HEK293 (cell line): Measurements from ENCODE around the gene TUT1.
A peak's percentile ranks its signal among the peaks of the same experiment; 100 is the strongest.

Experiments
- GLIS1 ChIP-seq: fragments of 450-650 bp; formaldehyde crosslinking; IDR thresholded peaks from 2 replicates; pipeline ENCODE4 v1.5.1; 2016; ENCODE audit warnings: missing biosample characterization, missing genetic modification characterization
- HOXC10 ChIP-seq: sonication (generic); formaldehyde crosslinking; IDR thresholded peaks from 2 replicates; pipeline ENCODE4 v1.8.1; 2023; ENCODE audit warnings: mild to moderate bottlenecking, missing genetic modification reagents
- KLF7 ChIP-seq: fragments of 450-650 bp; formaldehyde crosslinking; IDR thresholded peaks from 2 replicates; pipeline ENCODE4 v1.5.1; 2016; ENCODE audit warnings: missing biosample characterization, missing genetic modification characterization, borderline replicate concordance
- KLF8 ChIP-seq: fragments of 450-650 bp; formaldehyde crosslinking; IDR thresholded peaks from 2 replicates; pipeline ENCODE4 v1.5.1; 2016; ENCODE audit warnings: missing biosample characterization, missing genetic modification characterization
- MEIS1 ChIP-seq: sonication (generic); formaldehyde crosslinking; IDR thresholded peaks from 2 replicates; pipeline ENCODE4 v1.8.1; 2022; ENCODE audit warnings: missing genetic modification reagents, mild to moderate bottlenecking, borderline replicate concordance
- ZBTB8A ChIP-seq: fragments of 450-650 bp; formaldehyde crosslinking; IDR thresholded peaks from 2 replicates; pipeline ENCODE4 v1.5.1; 2016; ENCODE audit warnings: missing biosample characterization, missing genetic modification characterization
- ZNF112 ChIP-seq: fragments of 450-650 bp; formaldehyde crosslinking; IDR thresholded peaks from 2 replicates; pipeline ENCODE4 v1.5.0; 2017; ENCODE audit warnings: missing biosample characterization, missing genetic modification characterization
- ZNF138 ChIP-seq: fragments of 450-650 bp; formaldehyde crosslinking; IDR thresholded peaks from 2 replicates; pipeline ENCODE4 v1.5.1; 2016; ENCODE audit warnings: missing biosample characterization, missing genetic modification characterization, borderline replicate concordance
- ZNF140 ChIP-seq: fragments of 450-650 bp; formaldehyde crosslinking; IDR thresholded peaks from 2 replicates; pipeline ENCODE4 v1.5.1; 2016; ENCODE audit warnings: missing biosample characterization, missing genetic modification characterization
- ZNF155 ChIP-seq: fragments of 450-650 bp; formaldehyde crosslinking; IDR thresholded peaks from 2 replicates; pipeline ENCODE4 v1.5.1; 2016; ENCODE audit warnings: missing biosample characterization, missing genetic modification characterization
- ZNF239 ChIP-seq: fragments of 450-650 bp; formaldehyde crosslinking; IDR thresholded peaks from 2 replicates; pipeline ENCODE4 v1.5.1; 2016; ENCODE audit warnings: missing biosample characterization, missing genetic modification characterization
- ZNF248 ChIP-seq: fragments of 450-650 bp; formaldehyde crosslinking; IDR thresholded peaks from 2 replicates; pipeline ENCODE4 v1.5.1; 2017; ENCODE audit warnings: missing biosample characterization, missing genetic modification characterization
- ZNF292 ChIP-seq: fragments of 450-650 bp; formaldehyde crosslinking; IDR thresholded peaks from 2 replicates; pipeline ENCODE4 v1.5.1; 2016; ENCODE audit warnings: low read depth, missing biosample characterization, missing genetic modification characterization, borderline replicate concordance
- ZNF311 ChIP-seq: fragments of 450-650 bp; formaldehyde crosslinking; IDR thresholded peaks from 2 replicates; pipeline ENCODE4 v1.5.1; 2017; ENCODE audit warnings: missing biosample characterization, missing genetic modification characterization, borderline replicate concordance
- ZNF394 ChIP-seq: fragments of 450-650 bp; formaldehyde crosslinking; IDR thresholded peaks from 2 replicates; pipeline ENCODE4 v1.5.1; 2016; ENCODE audit warnings: missing biosample characterization, missing genetic modification characterization, mild to moderate bottlenecking, moderate library complexity, borderline replicate concordance
- ZNF433 ChIP-seq: fragments of 450-650 bp; formaldehyde crosslinking; IDR thresholded peaks from 2 replicates; pipeline ENCODE4 v1.5.1; 2016; ENCODE audit warnings: missing biosample characterization, missing genetic modification characterization, low read depth
- ZNF501 ChIP-seq: fragments of 450-650 bp; formaldehyde crosslinking; IDR thresholded peaks from 2 replicates; pipeline ENCODE4 v1.5.1; 2016; ENCODE audit warnings: missing biosample characterization, missing genetic modification characterization
- ZNF521 ChIP-seq: fragments of 450-650 bp; formaldehyde crosslinking; IDR thresholded peaks from 2 replicates; pipeline ENCODE4 v1.5.1; 2017; ENCODE audit warnings: missing biosample characterization, mild to moderate bottlenecking, missing genetic modification characterization
- ZNF530 ChIP-seq: fragments of 450-650 bp; formaldehyde crosslinking; IDR thresholded peaks from 2 replicates; pipeline ENCODE4 v1.5.1; 2016; ENCODE audit warnings: low read depth, missing biosample characterization, missing genetic modification characterization
- ZNF610 ChIP-seq: fragments of 450-650 bp; formaldehyde crosslinking; IDR thresholded peaks from 2 replicates; pipeline ENCODE4 v1.5.1; 2016; ENCODE audit warnings: missing biosample characterization, missing genetic modification characterization, borderline replicate concordance
- TF ChIP-seq, protein P1 (sequence below): fragments of 450-650 bp; formaldehyde crosslinking; IDR thresholded peaks from 2 replicates; pipeline ENCODE4 v1.5.1; 2017; ENCODE audit warnings: missing biosample characterization, missing genetic modification characterization
- TF ChIP-seq, protein P2 (sequence below): fragments of 450-650 bp; formaldehyde crosslinking; IDR thresholded peaks from 2 replicates; pipeline ENCODE4 v1.5.1; 2016; ENCODE audit warnings: missing biosample characterization, missing genetic modification characterization
- TF ChIP-seq, protein P3 (sequence below): fragments of 450-650 bp; formaldehyde crosslinking; IDR thresholded peaks from 2 replicates; pipeline ENCODE4 v1.5.1; 2016; ENCODE audit warnings: missing biosample characterization, missing genetic modification characterization, borderline replicate concordance
- TF ChIP-seq, protein P4 (sequence below): fragments of 450-650 bp; formaldehyde crosslinking; IDR thresholded peaks from 2 replicates; pipeline ENCODE4 v1.5.1; 2017; ENCODE audit warnings: missing biosample characterization, missing genetic modification characterization
- TF ChIP-seq, protein P5 (sequence below): fragments of 450-650 bp; formaldehyde crosslinking; IDR thresholded peaks from 2 replicates; pipeline ENCODE4 v1.5.1; 2016; ENCODE audit warnings: missing biosample characterization, missing genetic modification characterization
- TF ChIP-seq, protein P6 (sequence below): fragments of 450-650 bp; formaldehyde crosslinking; IDR thresholded peaks from 2 replicates; pipeline ENCODE4 v1.5.1; 2016; ENCODE audit warnings: missing biosample characterization, missing genetic modification characterization
- TF ChIP-seq, protein P7 (sequence below): fragments of 450-650 bp; formaldehyde crosslinking; optimal IDR thresholded peaks from 2 replicates; pipeline ENCODE3; 2016; ENCODE audit warnings: missing biosample characterization, mild to moderate bottlenecking, missing genetic modification characterization

TUT1 gene

DNA sequence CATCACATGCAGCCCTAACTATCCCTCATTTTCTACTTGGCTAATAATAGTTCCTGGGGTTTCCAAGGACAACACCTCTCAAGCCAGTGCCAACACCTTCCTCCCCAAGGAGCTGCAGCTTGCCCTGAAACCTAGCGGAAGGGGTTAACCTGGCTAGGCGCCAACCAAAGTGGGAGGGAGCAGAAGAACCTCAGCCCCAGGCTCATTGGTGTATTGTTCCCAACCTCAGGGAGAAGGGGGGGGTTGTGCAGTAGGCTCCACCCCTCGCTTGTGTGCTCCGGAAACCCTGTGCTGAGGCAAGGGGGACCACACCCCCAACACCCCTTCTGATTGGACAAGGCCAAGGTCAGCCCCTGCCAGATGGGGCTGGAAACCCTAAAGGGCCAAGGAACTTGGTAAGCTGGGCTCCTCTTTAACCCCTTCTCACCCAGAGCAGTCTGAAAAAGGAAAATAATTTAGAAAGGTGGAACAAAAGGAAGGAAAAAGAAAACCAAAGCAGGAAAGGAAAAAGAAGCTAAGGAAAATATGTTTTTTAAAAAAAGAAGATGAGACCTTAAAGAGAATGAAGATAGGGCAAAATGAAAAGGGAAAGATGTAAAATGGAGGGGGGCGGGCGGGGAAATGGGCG is 7.9 kb upstream of the TUT1 start (continued):
- TF ChIP-seq ZNF292 (tag by site-specific recombination): no peak
- TF ChIP-seq, protein P1, sequence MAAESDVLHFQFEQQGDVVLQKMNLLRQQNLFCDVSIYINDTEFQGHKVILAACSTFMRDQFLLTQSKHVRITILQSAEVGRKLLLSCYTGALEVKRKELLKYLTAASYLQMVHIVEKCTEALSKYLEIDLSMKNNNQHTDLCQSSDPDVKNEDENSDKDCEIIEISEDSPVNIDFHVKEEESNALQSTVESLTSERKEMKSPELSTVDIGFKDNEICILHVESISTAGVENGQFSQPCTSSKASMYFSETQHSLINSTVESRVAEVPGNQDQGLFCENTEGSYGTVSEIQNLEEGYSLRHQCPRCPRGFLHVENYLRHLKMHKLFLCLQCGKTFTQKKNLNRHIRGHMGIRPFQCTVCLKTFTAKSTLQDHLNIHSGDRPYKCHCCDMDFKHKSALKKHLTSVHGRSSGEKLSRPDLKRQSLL (tag by site-specific recombination): no peak
- TF ChIP-seq ZNF530: no peak
- no peak for TF ChIP-seq ZNF248
- TF ChIP-seq KLF7 (tag by site-specific recombination): no peak; the same call in 1 of the 2 replicates
- no peak for TF ChIP-seq ZNF138 (tag by site-specific recombination)
- TF ChIP-seq KLF8: peak; percentile 84
- no peak for TF ChIP-seq ZNF311
- TF ChIP-seq, protein P2, sequence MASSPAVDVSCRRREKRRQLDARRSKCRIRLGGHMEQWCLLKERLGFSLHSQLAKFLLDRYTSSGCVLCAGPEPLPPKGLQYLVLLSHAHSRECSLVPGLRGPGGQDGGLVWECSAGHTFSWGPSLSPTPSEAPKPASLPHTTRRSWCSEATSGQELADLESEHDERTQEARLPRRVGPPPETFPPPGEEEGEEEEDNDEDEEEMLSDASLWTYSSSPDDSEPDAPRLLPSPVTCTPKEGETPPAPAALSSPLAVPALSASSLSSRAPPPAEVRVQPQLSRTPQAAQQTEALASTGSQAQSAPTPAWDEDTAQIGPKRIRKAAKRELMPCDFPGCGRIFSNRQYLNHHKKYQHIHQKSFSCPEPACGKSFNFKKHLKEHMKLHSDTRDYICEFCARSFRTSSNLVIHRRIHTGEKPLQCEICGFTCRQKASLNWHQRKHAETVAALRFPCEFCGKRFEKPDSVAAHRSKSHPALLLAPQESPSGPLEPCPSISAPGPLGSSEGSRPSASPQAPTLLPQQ: no peak
- TF ChIP-seq, protein P3, sequence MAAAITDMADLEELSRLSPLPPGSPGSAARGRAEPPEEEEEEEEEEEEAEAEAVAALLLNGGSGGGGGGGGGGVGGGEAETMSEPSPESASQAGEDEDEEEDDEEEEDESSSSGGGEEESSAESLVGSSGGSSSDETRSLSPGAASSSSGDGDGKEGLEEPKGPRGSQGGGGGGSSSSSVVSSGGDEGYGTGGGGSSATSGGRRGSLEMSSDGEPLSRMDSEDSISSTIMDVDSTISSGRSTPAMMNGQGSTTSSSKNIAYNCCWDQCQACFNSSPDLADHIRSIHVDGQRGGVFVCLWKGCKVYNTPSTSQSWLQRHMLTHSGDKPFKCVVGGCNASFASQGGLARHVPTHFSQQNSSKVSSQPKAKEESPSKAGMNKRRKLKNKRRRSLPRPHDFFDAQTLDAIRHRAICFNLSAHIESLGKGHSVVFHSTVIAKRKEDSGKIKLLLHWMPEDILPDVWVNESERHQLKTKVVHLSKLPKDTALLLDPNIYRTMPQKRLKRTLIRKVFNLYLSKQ (tag by site-specific recombination): no peak
- TF ChIP-seq ZNF521 (tag by site-specific recombination): no peak
- TF ChIP-seq ZNF501 (tag by site-specific recombination): no peak
- TF ChIP-seq ZNF610 (tag by site-specific recombination): no peak
- TF ChIP-seq GLIS1 (tag by site-specific recombination): 0 out of 2 replicates have a peak, but pooled peaks have one; percentile 7
- TF ChIP-seq, protein P4, sequence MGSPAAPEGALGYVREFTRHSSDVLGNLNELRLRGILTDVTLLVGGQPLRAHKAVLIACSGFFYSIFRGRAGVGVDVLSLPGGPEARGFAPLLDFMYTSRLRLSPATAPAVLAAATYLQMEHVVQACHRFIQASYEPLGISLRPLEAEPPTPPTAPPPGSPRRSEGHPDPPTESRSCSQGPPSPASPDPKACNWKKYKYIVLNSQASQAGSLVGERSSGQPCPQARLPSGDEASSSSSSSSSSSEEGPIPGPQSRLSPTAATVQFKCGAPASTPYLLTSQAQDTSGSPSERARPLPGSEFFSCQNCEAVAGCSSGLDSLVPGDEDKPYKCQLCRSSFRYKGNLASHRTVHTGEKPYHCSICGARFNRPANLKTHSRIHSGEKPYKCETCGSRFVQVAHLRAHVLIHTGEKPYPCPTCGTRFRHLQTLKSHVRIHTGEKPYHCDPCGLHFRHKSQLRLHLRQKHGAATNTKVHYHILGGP: no peak
- TF ChIP-seq ZNF433 (tag by site-specific recombination): no peak
- TF ChIP-seq, protein P5, sequence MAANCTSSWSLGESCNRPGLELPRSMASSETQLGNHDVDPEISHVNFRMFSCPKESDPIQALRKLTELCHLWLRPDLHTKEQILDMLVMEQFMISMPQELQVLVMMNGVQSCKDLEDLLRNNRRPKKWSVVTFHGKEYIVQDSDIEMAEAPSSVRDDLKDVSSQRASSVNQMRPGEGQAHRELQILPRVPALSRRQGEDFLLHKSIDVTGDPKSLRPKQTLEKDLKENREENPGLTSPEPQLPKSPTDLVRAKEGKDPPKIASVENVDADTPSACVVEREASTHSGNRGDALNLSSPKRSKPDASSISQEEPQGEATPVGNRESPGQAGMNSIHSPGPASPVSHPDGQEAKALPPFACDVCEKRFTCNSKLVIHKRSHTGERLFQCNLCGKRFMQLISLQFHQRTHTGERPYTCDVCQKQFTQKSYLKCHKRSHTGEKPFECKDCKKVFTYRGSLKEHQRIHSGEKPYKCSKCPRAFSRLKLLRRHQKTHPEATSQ (tag by site-specific recombination): no peak
- no peak for TF ChIP-seq ZNF140 (tag by site-specific recombination)
- TF ChIP-seq, protein P6, sequence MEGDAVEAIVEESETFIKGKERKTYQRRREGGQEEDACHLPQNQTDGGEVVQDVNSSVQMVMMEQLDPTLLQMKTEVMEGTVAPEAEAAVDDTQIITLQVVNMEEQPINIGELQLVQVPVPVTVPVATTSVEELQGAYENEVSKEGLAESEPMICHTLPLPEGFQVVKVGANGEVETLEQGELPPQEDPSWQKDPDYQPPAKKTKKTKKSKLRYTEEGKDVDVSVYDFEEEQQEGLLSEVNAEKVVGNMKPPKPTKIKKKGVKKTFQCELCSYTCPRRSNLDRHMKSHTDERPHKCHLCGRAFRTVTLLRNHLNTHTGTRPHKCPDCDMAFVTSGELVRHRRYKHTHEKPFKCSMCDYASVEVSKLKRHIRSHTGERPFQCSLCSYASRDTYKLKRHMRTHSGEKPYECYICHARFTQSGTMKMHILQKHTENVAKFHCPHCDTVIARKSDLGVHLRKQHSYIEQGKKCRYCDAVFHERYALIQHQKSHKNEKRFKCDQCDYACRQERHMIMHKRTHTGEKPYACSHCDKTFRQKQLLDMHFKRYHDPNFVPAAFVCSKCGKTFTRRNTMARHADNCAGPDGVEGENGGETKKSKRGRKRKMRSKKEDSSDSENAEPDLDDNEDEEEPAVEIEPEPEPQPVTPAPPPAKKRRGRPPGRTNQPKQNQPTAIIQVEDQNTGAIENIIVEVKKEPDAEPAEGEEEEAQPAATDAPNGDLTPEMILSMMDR (tag by site-specific recombination): no peak
- no peak for TF ChIP-seq ZNF239 (tag by site-specific recombination)
- TF ChIP-seq HOXC10 (CRISPR knock-in tag): no peak
- peak; percentile 39; the same call in 1 of the 2 replicates for TF ChIP-seq ZBTB8A (tag by site-specific recombination)
- no peak for TF ChIP-seq ZNF155
- TF ChIP-seq, protein P7, sequence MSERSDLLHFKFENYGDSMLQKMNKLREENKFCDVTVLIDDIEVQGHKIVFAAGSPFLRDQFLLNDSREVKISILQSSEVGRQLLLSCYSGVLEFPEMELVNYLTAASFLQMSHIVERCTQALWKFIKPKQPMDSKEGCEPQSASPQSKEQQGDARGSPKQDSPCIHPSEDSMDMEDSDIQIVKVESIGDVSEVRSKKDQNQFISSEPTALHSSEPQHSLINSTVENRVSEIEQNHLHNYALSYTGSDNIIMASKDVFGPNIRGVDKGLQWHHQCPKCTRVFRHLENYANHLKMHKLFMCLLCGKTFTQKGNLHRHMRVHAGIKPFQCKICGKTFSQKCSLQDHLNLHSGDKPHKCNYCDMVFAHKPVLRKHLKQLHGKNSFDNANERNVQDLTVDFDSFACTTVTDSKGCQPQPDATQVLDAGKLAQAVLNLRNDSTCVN (tag by site-specific recombination): no peak
- no peak for TF ChIP-seq ZNF112 (tag by site-specific recombination)
- no peak for TF ChIP-seq MEIS1
- peak; percentile 52; the same call in 1 of the 2 replicates for TF ChIP-seq ZNF394
